HepG2 (cell line): ENCODE data around the gene ZIM2. TPM values are rescaled to one million over a fixed set of nuclear protein-coding genes. Genes with fewer than 3 reads are reported as not detected.

Experiments used
- CBFB ChIP-seq: sonication (generic); formaldehyde crosslinking; IDR thresholded peaks from 2 replicates; pipeline ENCODE4 v1.4.0; 2020; ENCODE audit warnings: missing genetic modification reagents
- CENPX ChIP-seq: sonication (generic); formaldehyde crosslinking; IDR thresholded peaks from 2 replicates; pipeline ENCODE4 v1.9.0; 2021; ENCODE audit warnings: mild to moderate bottlenecking, missing genetic modification reagents, moderate library complexity
- FLYWCH1 ChIP-seq: sonication (generic); formaldehyde crosslinking; IDR thresholded peaks from 2 replicates; pipeline ENCODE4 v1.8.1; 2023; ENCODE audit warnings: mild to moderate bottlenecking, missing genetic modification reagents
- HNRNPH1 ChIP-seq: fragments of 200-400 bp; formaldehyde crosslinking; optimal IDR thresholded peaks from 2 replicates; pipeline ENCODE3; 2017; ENCODE audit warnings: mild to moderate bottlenecking, low read depth, low read length
- KLF15 ChIP-seq: sonication (generic); formaldehyde crosslinking; IDR thresholded peaks from 2 replicates; pipeline ENCODE4 v1.8.1; 2023; ENCODE audit warnings: borderline replicate concordance, mild to moderate bottlenecking, inconsistent platforms, missing genetic modification reagents, mixed read lengths
- NBN ChIP-seq: fragments of 450-650 bp; conservative IDR thresholded peaks from 2 replicates; pipeline ENCODE4 v1.6.1; 2017
- RNF2 ChIP-seq: fragments of 450-650 bp; conservative IDR thresholded peaks from 2 replicates; pipeline ENCODE4 v1.6.1; 2016; ENCODE audit warnings: low read depth
- ZBTB3 ChIP-seq: sonication (generic); formaldehyde crosslinking; IDR thresholded peaks from 2 replicates; pipeline ENCODE4 v1.4.0; 2020; ENCODE audit warnings: low read depth, mild to moderate bottlenecking, moderate library complexity, missing genetic modification reagents, borderline replicate concordance
- ZNF10 ChIP-seq: sonication (generic); formaldehyde crosslinking; IDR thresholded peaks from 2 replicates; pipeline ENCODE4 v1.4.0; 2020; ENCODE audit warnings: mild to moderate bottlenecking, low read depth, missing genetic modification reagents, borderline replicate concordance
- ZNF224 ChIP-seq: sonication (generic); formaldehyde crosslinking; IDR thresholded peaks from 2 replicates; pipeline ENCODE4 v1.5.0; 2020; ENCODE audit warnings: mild to moderate bottlenecking, missing genetic modification reagents
- ZNF230 ChIP-seq: sonication (generic); formaldehyde crosslinking; IDR thresholded peaks from 2 replicates; pipeline ENCODE4 v1.4.0; 2020; ENCODE audit warnings: mild to moderate bottlenecking, missing genetic modification reagents
- ZNF558 ChIP-seq: sonication (generic); formaldehyde crosslinking; IDR thresholded peaks from 2 replicates; pipeline ENCODE4 v1.9.0; 2022; ENCODE audit warnings: mild to moderate bottlenecking, missing genetic modification reagents, borderline replicate concordance
- polyA plus RNA-seq, 8 experiments: library from polyadenylated mRNA; depleted of rRNA in 3 of 8; stranded (reverse) in 7 of 8; unstranded in 1 of 8; fragments of >200 nt; fragmentation: Illumina TruSeq in 4 of 8; extraction: Trizol in 4 of 8; gene quantifications; 2 replicates each; pipeline versions ENCODE4 v1.2.1 to v1.2.3, GENCODE V29; 2011 to 2016; ENCODE audit warnings: low read depth in 4 of 8, missing spikeins in 1 of 8, mixed read lengths in 1 of 8; ENCODE audit not compliant: insufficient read depth in 1 of 8
- total RNA-seq, 5 experiments: library from RNA; depleted of rRNA; stranded (reverse); fragments of >200 nt; fragmentation: Illumina TruSeq; extraction: Trizol; gene quantifications; 2 replicates each; pipeline ENCODE4 v1.2.3, GENCODE V29; 2016; ENCODE audit warnings: low read depth in 1 of 5
- TF ChIP-seq, protein P1 (sequence below): IDR thresholded peaks from 2 replicates; pipeline ENCODE4 v1.6.1; 2016; ENCODE audit warnings: low read depth

Gene ZIM2
- total and polyA plus RNA-seq, 2 of the 13 experiments (the other 11 are each of a cell fraction or from before 2014, with no cell fraction given): 7.2 to 10.3 TPM

DNA sequence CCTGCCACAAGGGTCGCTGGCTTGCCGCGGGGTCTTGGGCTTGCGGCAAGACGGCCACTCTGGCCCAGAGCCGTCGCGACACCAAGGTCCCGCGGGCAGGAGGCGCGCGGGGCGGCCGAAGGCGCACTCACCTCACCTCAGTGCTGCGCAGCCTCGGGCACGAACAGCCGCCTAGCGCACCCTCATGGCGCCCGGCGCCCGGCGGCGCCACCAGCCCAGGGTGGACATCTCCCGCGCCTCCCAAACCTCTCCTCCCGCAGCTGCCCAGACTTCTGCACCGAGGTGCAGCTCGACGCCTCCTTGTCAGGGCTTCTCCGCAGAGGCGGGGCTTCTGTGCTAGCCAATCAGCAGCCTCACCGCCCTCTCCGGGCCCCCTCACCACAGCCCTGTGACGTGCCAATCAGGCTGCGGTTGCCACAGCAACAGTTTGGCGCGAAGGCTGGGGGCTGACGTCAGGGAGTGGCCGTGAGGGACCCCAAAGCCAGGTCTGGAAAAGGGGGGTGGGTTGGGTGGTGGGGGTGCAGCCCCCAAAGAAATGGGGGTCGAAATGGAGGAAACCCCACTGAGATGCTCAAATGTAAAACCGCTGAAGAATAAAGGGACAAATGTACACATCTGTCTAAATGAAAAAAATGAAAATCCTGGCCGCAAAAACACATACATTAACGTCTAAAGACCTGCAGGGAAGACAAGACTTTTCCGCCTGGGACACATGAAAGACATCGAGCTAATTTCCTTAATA, at the start of gene ZIM2, which contains the start of gene PEG3 (continued):
- TF ChIP-seq RNF2: no peak
- no peak for TF ChIP-seq FLYWCH1
- no peak for TF ChIP-seq CBFB (CRISPR knock-in tag)
- TF ChIP-seq, protein P1, sequence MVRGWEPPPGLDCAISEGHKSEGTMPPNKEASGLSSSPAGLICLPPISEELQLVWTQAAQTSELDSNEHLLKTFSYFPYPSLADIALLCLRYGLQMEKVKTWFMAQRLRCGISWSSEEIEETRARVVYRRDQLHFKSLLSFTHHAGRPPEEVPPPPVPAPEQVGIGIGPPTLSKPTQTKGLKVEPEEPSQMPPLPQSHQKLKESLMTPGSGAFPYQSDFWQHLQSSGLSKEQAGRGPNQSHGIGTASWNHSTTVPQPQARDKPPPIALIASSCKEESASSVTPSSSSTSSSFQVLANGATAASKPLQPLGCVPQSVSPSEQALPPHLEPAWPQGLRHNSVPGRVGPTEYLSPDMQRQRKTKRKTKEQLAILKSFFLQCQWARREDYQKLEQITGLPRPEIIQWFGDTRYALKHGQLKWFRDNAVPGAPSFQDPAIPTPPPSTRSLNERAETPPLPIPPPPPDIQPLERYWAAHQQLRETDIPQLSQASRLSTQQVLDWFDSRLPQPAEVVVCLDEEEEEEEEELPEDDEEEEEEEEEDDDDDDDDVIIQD (CRISPR knock-in tag): no peak
- TF ChIP-seq ZBTB3 (CRISPR knock-in tag): no peak
- no peak for TF ChIP-seq ZNF224
- TF ChIP-seq ZNF10 (CRISPR knock-in tag): no peak
- no peak for TF ChIP-seq ZNF230 (CRISPR knock-in tag)
- no peak for TF ChIP-seq KLF15 (CRISPR knock-in tag)
- no peak for TF ChIP-seq NBN
- no peak for TF ChIP-seq CENPX (CRISPR knock-in tag)
- peak; percentile 95 for TF ChIP-seq HNRNPH1
- TF ChIP-seq ZNF558 (CRISPR knock-in tag): 0 out of 2 replicates have a peak, but pooled peaks have one; percentile 40
- TF ChIP-seq, all 625 proteins: peak for 128
